Measurements from ENCODE around the gene SOWAHB.
A peak's percentile ranks its signal among the peaks of the same experiment; 100 is the strongest.

The SOWAHB gene

GRCh38 chr4:76897536-76898384 is at the start of gene SOWAHB:
Gene SOWAHB (minus strand): TSS chr4:76898144. CDS start chr4:76897849, 295 bp downstream.
- peak; percentile 14 for DNase-seq

GRCh38 chr4:76947369-76947768 is 49.4 kb upstream of the SOWAHB start:
- peak; percentile 72 for DNase-seq

GRCh38 chr4:76943790-76944189 is 45.8 kb upstream of the SOWAHB start:
- DNase-seq: no peak

GRCh38 chr4:76943129-76943620 is 45.2 kb upstream of the SOWAHB start:
- no peak for DNase-seq

GRCh38 chr4:76939184-76939583 is 41.2 kb upstream of the SOWAHB start:
- DNase-seq: no peak

- no peak for DNase-seq
Measured at GRCh38 chr4:76931576-76932276, 33.8 kb upstream of the SOWAHB start.

GRCh38 chr4:76931087-76931486 is 33.1 kb upstream of the SOWAHB start:
- DNase-seq: no peak

GRCh38 chr4:76930685-76931084 is 32.7 kb upstream of the SOWAHB start:
- no peak for DNase-seq

- no peak for DNase-seq
Measured at GRCh38 chr4:76926841-76927240, 28.9 kb upstream of the SOWAHB start.

GRCh38 chr4:76923619-76924357 is 25.8 kb upstream of the SOWAHB start:
- DNase-seq: no peak

- no peak for DNase-seq
Measured at GRCh38 chr4:76920715-76921114, 22.8 kb upstream of the SOWAHB start.

GRCh38 chr4:76909711-76910110 is 11.8 kb upstream of the SOWAHB start:
- DNase-seq: no peak

- no peak for DNase-seq
Measured at GRCh38 chr4:76905521-76905920, 7.6 kb upstream of the SOWAHB start.

- DNase-seq: no peak
Measured at GRCh38 chr4:76904646-76905190, 6.8 kb upstream of the SOWAHB start.

GRCh38 chr4:76902233-76902890 is 4.4 kb upstream of the SOWAHB start:
- peak; percentile 10 for DNase-seq

GRCh38 chr4:76898949-76899645 is 1.2 kb upstream of the SOWAHB start:
- no peak for DNase-seq

GRCh38 chr4:76898385-76898692 is 395 bp upstream of the SOWAHB start:
- DNase-seq: peak; percentile 22

GRCh38 chr4:76896614-76897535 is 1.1 kb downstream of the SOWAHB start:
- peak; percentile 22 for DNase-seq

- DNase-seq: no peak
Measured at GRCh38 chr4:76896048-76896447, 1.9 kb downstream of the SOWAHB start.

GRCh38 chr4:76895619-76896018 is 2.3 kb downstream of the SOWAHB start:
- peak; percentile 6 for DNase-seq

All from hematopoietic multipotent progenitor cell treated with erythropoietin and hydrocortisone succinate and interleukin-3 and kit ligand, for 4 days (in vitro differentiated cells).